NCI-H1105 treated with DMSO at 0.1 percent for 48 hours (cell line): ENCODE data around the gene STX16.
A peak's percentile ranks its signal among the peaks of the same experiment; 100 is the strongest.

Experiments
- DNase-seq: peaks from one replicate; lab custom pipeline; 2025; lab: John Stamatoyannopoulos, UW

Gene STX16

GRCh38 chr20:58650776-58651558, at the start of gene STX16:
STX16 (plus strand) TSS chr20:58651283; CDS start chr20:58652007, 724 bp downstream.
- peak; percentile 85 for DNase-seq

GRCh38 chr20:58602124-58602523, 49.0 kb upstream of the STX16 start:
- DNase-seq: no peak

GRCh38 chr20:58603721-58604120, 47.4 kb upstream of the STX16 start:
- no peak for DNase-seq

- no peak for DNase-seq
Measured at GRCh38 chr20:58604128-58604881, 46.8 kb upstream of the STX16 start.

GRCh38 chr20:58605292-58606065, 45.6 kb upstream of the STX16 start:
- DNase-seq: no peak

GRCh38 chr20:58606184-58606583, 44.9 kb upstream of the STX16 start:
- DNase-seq: no peak

GRCh38 chr20:58608096-58608840, 42.8 kb upstream of the STX16 start:
- DNase-seq: no peak

- no peak for DNase-seq
Measured at GRCh38 chr20:58609026-58609425, 42.1 kb upstream of the STX16 start.

GRCh38 chr20:58610071-58610800, 40.8 kb upstream of the STX16 start:
- no peak for DNase-seq

- no peak for DNase-seq
Measured at GRCh38 chr20:58610811-58611210, 40.3 kb upstream of the STX16 start.

- DNase-seq: no peak
Measured at GRCh38 chr20:58611236-58612030, 39.6 kb upstream of the STX16 start.

- no peak for DNase-seq
Measured at GRCh38 chr20:58612121-58612691, 38.9 kb upstream of the STX16 start.

- no peak for DNase-seq
Measured at GRCh38 chr20:58613061-58613854, 37.8 kb upstream of the STX16 start.

- DNase-seq: no peak
Measured at GRCh38 chr20:58614366-58614765, 36.7 kb upstream of the STX16 start.

GRCh38 chr20:58614984-58615760, 35.9 kb upstream of the STX16 start:
- DNase-seq: peak; percentile 2

GRCh38 chr20:58616411-58616810, 34.7 kb upstream of the STX16 start:
- DNase-seq: no peak

GRCh38 chr20:58617158-58617557, 33.9 kb upstream of the STX16 start:
- DNase-seq: no peak

- no peak for DNase-seq
Measured at GRCh38 chr20:58618351-58619076, 32.6 kb upstream of the STX16 start.
